Panc1 (cell line): ENCODE results near the gene EXT2. TPM values are rescaled to one million over a fixed set of nuclear protein-coding genes. Genes with fewer than 3 reads are reported as not detected.

Experiments
- ATAC-seq: fragments of 200-7000 bp; cut with Tn5 transposase; 2 replicates; pipeline ENCODE4 v1.9.1; 2020; ENCODE audit warnings: mild to moderate bottlenecking, moderate library complexity
- BruUV-seq: library from RNA; stranded (reverse); fragments of 400-500 nt; replicated peaks from 2 replicates; lab custom pipeline; 2021; lab: Mats Ljungman, UMichigan
- CTCF ChIA-PET: fragments of 300-600 bp; sonication (Branson Sonifier 250); formaldehyde crosslinking; loops from one replicate; lab custom pipeline; 2022; ENCODE audit warnings: antibody characterized with exemption; lab: Charles Lee
- POLR2A ChIA-PET: fragments of 300-600 bp; sonication (Branson Sonifier 250); formaldehyde crosslinking; loops from one replicate; lab custom pipeline; 2022; ENCODE audit warnings: antibody characterized with exemption; lab: Charles Lee
- DNase-seq: peaks from one replicate; pipeline ENCODE4 v3.0.0-alpha.2; 2010; ENCODE audit warnings: low read depth, low spot score
- H3K27ac ChIP-seq: 2 replicates; pipeline ENCODE4 v1.5.1; 2011; ENCODE audit warnings: mild to moderate bottlenecking, low read length, inconsistent platforms
- H3K27me3 ChIP-seq: fragments of 200-500 bp; sonication (Bioruptor generic); 2 replicates; pipeline ENCODE4 v1.6.0; 2014; ENCODE audit warnings: low read length, inconsistent platforms; ENCODE audit not compliant: control insufficient read depth, insufficient read depth
- H3K36me3 ChIP-seq: fragments of 200-500 bp; sonication (Bioruptor generic); 2 replicates; pipeline ENCODE4 v1.5.1; 2014; ENCODE audit warnings: inconsistent platforms, mild to moderate bottlenecking, low read length, moderate library complexity; ENCODE audit not compliant: control insufficient read depth, insufficient read depth
- H3K4me1 ChIP-seq: 2 replicates; pipeline ENCODE4 v1.5.1; 2011; ENCODE audit warnings: inconsistent platforms, mild to moderate bottlenecking, low read length, moderate library complexity; ENCODE audit not compliant: control insufficient read depth, insufficient read depth
- H3K4me3 ChIP-seq, 2 experiments: 2 replicates each; pipeline ENCODE4 v1.5.1; 2011 to 2012; ENCODE audit warnings: low read depth in 2 of 2, low read length in 2 of 2, mild to moderate bottlenecking in 2 of 2, inconsistent platforms in 1 of 2, moderate library complexity in 1 of 2
- H3K9me3 ChIP-seq: fragments of 200-500 bp; sonication (Bioruptor generic); 2 replicates; pipeline ENCODE4 v1.5.1; 2014; ENCODE audit warnings: low read depth, mild to moderate bottlenecking, inconsistent platforms, low read length, moderate library complexity; ENCODE audit not compliant: control insufficient read depth, insufficient read depth
- POLR2AphosphoS5 ChIP-seq: IDR thresholded peaks from 2 replicates; pipeline ENCODE4 v1.6.1; 2012; ENCODE audit warnings: mild to moderate bottlenecking, low read depth, low read length, moderate library complexity
- REST ChIP-seq, 2 experiments: IDR thresholded peaks; 2 replicates each; pipeline ENCODE4 v1.6.1; 2011 to 2012; ENCODE audit warnings: low read depth in 2 of 2, control low read depth in 1 of 2, low read length in 1 of 2, mild to moderate bottlenecking in 1 of 2, moderate library complexity in 1 of 2; ENCODE audit not compliant: insufficient read depth in 1 of 2
- SIN3A ChIP-seq: IDR thresholded peaks from 2 replicates; pipeline ENCODE4 v1.6.1; 2012; ENCODE audit warnings: low read depth, mild to moderate bottlenecking, low read length, moderate library complexity, borderline replicate concordance; ENCODE audit not compliant: insufficient read depth
- TCF7L2 ChIP-seq: IDR thresholded peaks from 2 replicates; pipeline ENCODE4 v1.6.1; 2011; ENCODE audit warnings: mild to moderate bottlenecking, low read depth, low read length, inconsistent platforms
- in situ Hi-C: cut with HindIII; loops from 2 replicates; pipeline ENCODE4 v1.10.0; 2016; ENCODE audit warnings: low sequenced_read_pairs, low pct_unique_long_range_greater_than_20kb
- intact Hi-C: fragments of 100-400 bp; cut with micrococcal nuclease; formaldehyde crosslinking; loops from one replicate; pipeline ENCODE4 v1.10.0; 2022; ENCODE audit not compliant: unreplicated experiment
- total RNA-seq: library from RNA; stranded (reverse); gene quantifications from one replicate; pipeline ENCODE4 v1.2.1, GENCODE V29; 2021; ENCODE audit not compliant: unreplicated experiment
- TF ChIP-seq, protein P1 (sequence below): fragments of 450-650 bp; IDR thresholded peaks from 2 replicates; pipeline ENCODE4 v1.5.1; 2017; ENCODE audit warnings: mild to moderate bottlenecking

Gene EXT2
- total RNA-seq, 1 experiment from 2014 or later, result 57.5 TPM

DNA sequence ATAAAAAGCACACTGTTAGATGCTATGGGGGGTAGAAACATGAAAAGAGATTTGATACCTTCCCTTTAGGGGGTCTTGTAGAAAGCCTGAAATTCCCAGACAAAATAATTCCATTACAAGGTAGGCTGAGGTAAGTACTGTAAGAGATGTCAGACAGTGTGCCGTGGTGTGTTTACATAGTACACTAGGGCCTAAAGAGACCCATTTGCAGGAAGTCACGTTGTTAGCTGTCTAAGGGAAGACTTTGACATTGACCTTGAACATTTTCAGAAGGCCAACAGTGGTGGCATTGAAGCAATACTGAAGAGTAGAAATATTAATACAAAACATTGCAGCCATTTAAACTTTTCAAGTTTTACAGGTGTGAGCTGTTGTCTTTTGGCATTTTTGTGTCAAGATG, 30.8 kb downstream of the EXT2 start:
- ChIA-PET POLR2A (no interaction called here), CTCF (no interaction called here)
- in situ Hi-C loops, result no loop called here
- no peak for ATAC-seq
- intact Hi-C loops, result no loop called here
- Histone ChIP-seq H3K27me3 (no peaks in the 10 kb centered on the region), H3K36me3 (peaks cover 3% of the 10 kb centered on the region), H3K27ac (no peak overlapping the region), H3K4me3 (no peak overlapping the region), H3K9me3 (no peaks in the 10 kb centered on the region), H3K4me1 (no peaks in the 10 kb centered on the region)
- TF ChIP-seq TCF7L2, result no peak
- TF ChIP-seq, protein P1, sequence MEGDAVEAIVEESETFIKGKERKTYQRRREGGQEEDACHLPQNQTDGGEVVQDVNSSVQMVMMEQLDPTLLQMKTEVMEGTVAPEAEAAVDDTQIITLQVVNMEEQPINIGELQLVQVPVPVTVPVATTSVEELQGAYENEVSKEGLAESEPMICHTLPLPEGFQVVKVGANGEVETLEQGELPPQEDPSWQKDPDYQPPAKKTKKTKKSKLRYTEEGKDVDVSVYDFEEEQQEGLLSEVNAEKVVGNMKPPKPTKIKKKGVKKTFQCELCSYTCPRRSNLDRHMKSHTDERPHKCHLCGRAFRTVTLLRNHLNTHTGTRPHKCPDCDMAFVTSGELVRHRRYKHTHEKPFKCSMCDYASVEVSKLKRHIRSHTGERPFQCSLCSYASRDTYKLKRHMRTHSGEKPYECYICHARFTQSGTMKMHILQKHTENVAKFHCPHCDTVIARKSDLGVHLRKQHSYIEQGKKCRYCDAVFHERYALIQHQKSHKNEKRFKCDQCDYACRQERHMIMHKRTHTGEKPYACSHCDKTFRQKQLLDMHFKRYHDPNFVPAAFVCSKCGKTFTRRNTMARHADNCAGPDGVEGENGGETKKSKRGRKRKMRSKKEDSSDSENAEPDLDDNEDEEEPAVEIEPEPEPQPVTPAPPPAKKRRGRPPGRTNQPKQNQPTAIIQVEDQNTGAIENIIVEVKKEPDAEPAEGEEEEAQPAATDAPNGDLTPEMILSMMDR, result no peak
- no peak for TF ChIP-seq REST (IDR thresholded peaks at IDR 0.05; ENCODE audit: insufficient read depth in 1 of 2, low read depth in 2 of 2, low read length in 1 of 2)
- TF ChIP-seq SIN3A, result no peak
- TF ChIP-seq POLR2AphosphoS5, result no peak
- no TSS peak for BruUV-seq
- no peak for DNase-seq

- in situ Hi-C loops (no loop called here), intact Hi-C loops (no loop called here)
- BruUV-seq, result no TSS peak
- no peak for ATAC-seq
- Histone ChIP-seq H3K4me3 (no peak overlapping the region), H3K27ac (no peak overlapping the region), H3K4me1 (no peaks in the 10 kb centered on the region), H3K27me3 (no peaks in the 10 kb centered on the region), H3K36me3 (peaks cover 3% of the 10 kb centered on the region), H3K9me3 (no peaks in the 10 kb centered on the region)
- no peak for TF ChIP-seq REST (IDR thresholded peaks at IDR 0.05; ENCODE audit: insufficient read depth in 1 of 2, low read depth in 2 of 2, low read length in 1 of 2)
- TF ChIP-seq, protein P1, result no peak
- no peak for TF ChIP-seq POLR2AphosphoS5
- no peak for TF ChIP-seq TCF7L2
- POLR2A ChIA-PET, result no interaction called here
- no peak for DNase-seq
- CTCF ChIA-PET, result no interaction called here
Measured at GRCh38 chr11:44127130-44127529, 31.7 kb downstream of the EXT2 start.
